Progenitor cell of endocrine pancreas (in vitro differentiated cells): ENCODE results near the gene C2CD4C. TPM values are rescaled to one million over a fixed set of nuclear protein-coding genes. Genes with fewer than 3 reads are reported as not detected.
A peak's percentile ranks its signal among the peaks of the same experiment; 100 is the strongest.

Source experiments
- DNase-seq: peaks from one replicate; pipeline ENCODE4 v3.0.0; 2021; ENCODE audit warnings: low spot score; ENCODE audit not compliant: unreplicated experiment
- H3K27ac Mint-ChIP-seq: 2 replicates; pipeline ENCODE4 v1.8.0; 2021; ENCODE audit warnings: mild to moderate bottlenecking, moderate library complexity, mixed read lengths
- H3K27me3 Mint-ChIP-seq: 2 replicates; pipeline ENCODE4 v1.8.0; 2021; ENCODE audit warnings: mixed read lengths
- H3K36me3 Mint-ChIP-seq: 2 replicates; pipeline ENCODE4 v1.8.0; 2022; ENCODE audit warnings: mixed read lengths; ENCODE audit not compliant: insufficient read depth
- H3K4me1 Mint-ChIP-seq: 2 replicates; pipeline ENCODE4 v1.8.0; 2021; ENCODE audit warnings: low read depth, mixed read lengths
- H3K4me3 Mint-ChIP-seq: 2 replicates; pipeline ENCODE4 v1.8.0; 2021; ENCODE audit warnings: low read depth, mild to moderate bottlenecking, moderate library complexity, mixed read lengths
- H3K9me3 Mint-ChIP-seq: 2 replicates; pipeline ENCODE4 v1.8.0; 2021; ENCODE audit warnings: low read depth, mixed read lengths
- CTCF ChIP-seq: fragments of 200-600 bp; sonication (generic); IDR thresholded peaks from one replicate; pipeline ENCODE4 v1.5.0; 2021; ENCODE audit warnings: antibody characterized with exemption, mild to moderate bottlenecking; ENCODE audit not compliant: unreplicated experiment
- total RNA-seq: library from RNA; stranded (reverse); gene quantifications from 2 replicates; pipeline ENCODE4 v1.2.1, GENCODE V29; 2021

Gene C2CD4C
- total RNA-seq, 1 donor from 2014 or later: 13.8 TPM

GRCh38 chr19:370641-371330 is 38.2 kb downstream of the C2CD4C start:
- peak; percentile 5 for DNase-seq
- H3K4me1 Mint-ChIP-seq: no peaks in the 10 kb centered on the region

GRCh38 chr19:369876-370275 is 39.1 kb downstream of the C2CD4C start:
- no peaks in the 10 kb centered on the region for H3K9me3 Mint-ChIP-seq
- no peaks in the 10 kb centered on the region for H3K4me1 Mint-ChIP-seq
- no peak for DNase-seq
- no peaks in the 10 kb centered on the region for H3K36me3 Mint-ChIP-seq
- TF ChIP-seq CTCF: no peak
- H3K4me3 Mint-ChIP-seq: no peak overlapping the region
- no peak overlapping the region for H3K27ac Mint-ChIP-seq
- peaks cover 52% of the 10 kb centered on the region for H3K27me3 Mint-ChIP-seq

More at GRCh38 chr19:370641-371330, 38.2 kb downstream of the C2CD4C start:
- no peaks in the 10 kb centered on the region for H3K9me3 Mint-ChIP-seq
- H3K4me3 Mint-ChIP-seq: no peak overlapping the region
- no peak overlapping the region for H3K27ac Mint-ChIP-seq
- H3K27me3 Mint-ChIP-seq: peaks cover 46% of the 10 kb centered on the region
- no peak for TF ChIP-seq CTCF
- no peaks in the 10 kb centered on the region for H3K36me3 Mint-ChIP-seq

GRCh38 chr19:369256-369655 is 39.7 kb downstream of the C2CD4C start:
- H3K27me3 Mint-ChIP-seq: peaks cover 54% of the 10 kb centered on the region
- H3K4me1 Mint-ChIP-seq: no peaks in the 10 kb centered on the region
- H3K9me3 Mint-ChIP-seq: no peaks in the 10 kb centered on the region
- no peak overlapping the region for H3K4me3 Mint-ChIP-seq
- DNase-seq: no peak
- no peak overlapping the region for H3K27ac Mint-ChIP-seq
- H3K36me3 Mint-ChIP-seq: no peaks in the 10 kb centered on the region
- no peak for TF ChIP-seq CTCF

GRCh38 chr19:368630-369024 is 40.3 kb downstream of the C2CD4C start:
- no peak overlapping the region for H3K27ac Mint-ChIP-seq
- DNase-seq: no peak

GRCh38 chr19:367963-368629 is 40.9 kb downstream of the C2CD4C start:
- H3K27ac Mint-ChIP-seq: no peak overlapping the region
- H3K36me3 Mint-ChIP-seq: no peaks in the 10 kb centered on the region
- DNase-seq: no peak
- TF ChIP-seq CTCF: no peak
- no peaks in the 10 kb centered on the region for H3K4me1 Mint-ChIP-seq
- H3K9me3 Mint-ChIP-seq: no peaks in the 10 kb centered on the region
- H3K4me3 Mint-ChIP-seq: no peak overlapping the region
- peaks cover 51% of the 10 kb centered on the region for H3K27me3 Mint-ChIP-seq

More at GRCh38 chr19:368630-369024, 40.3 kb downstream of the C2CD4C start:
- no peaks in the 10 kb centered on the region for H3K36me3 Mint-ChIP-seq
- H3K4me3 Mint-ChIP-seq: no peak overlapping the region
- no peaks in the 10 kb centered on the region for H3K9me3 Mint-ChIP-seq
- peaks cover 52% of the 10 kb centered on the region for H3K27me3 Mint-ChIP-seq
- H3K4me1 Mint-ChIP-seq: no peaks in the 10 kb centered on the region
- no peak for TF ChIP-seq CTCF
